HT1080 (cell line): ENCODE measurements around the gene MEGF11. TPM values are rescaled to one million over a fixed set of nuclear protein-coding genes. Genes with fewer than 3 reads are reported as not detected.
"Not testable (repeated sequence)": the region's sequence is repeated elsewhere in the genome, so short reads cannot be mapped to it uniquely, and the experiment has no call there.

ENCODE experiments used
- DNase-seq: peaks from one replicate; pipeline ENCODE4 v3.0.0-alpha.2; 2015; ENCODE audit warnings: low read depth
- total RNA-seq: library from RNA; depleted of rRNA; stranded (reverse); fragments of >200 nt; shearing (Covaris generic); gene quantifications from 2 replicates; pipeline ENCODE4 v1.2.3, GENCODE V29; 2014

The MEGF11 gene
- total RNA-seq, 1 experiment from 2014 or later, result 0.11 TPM

DNA sequence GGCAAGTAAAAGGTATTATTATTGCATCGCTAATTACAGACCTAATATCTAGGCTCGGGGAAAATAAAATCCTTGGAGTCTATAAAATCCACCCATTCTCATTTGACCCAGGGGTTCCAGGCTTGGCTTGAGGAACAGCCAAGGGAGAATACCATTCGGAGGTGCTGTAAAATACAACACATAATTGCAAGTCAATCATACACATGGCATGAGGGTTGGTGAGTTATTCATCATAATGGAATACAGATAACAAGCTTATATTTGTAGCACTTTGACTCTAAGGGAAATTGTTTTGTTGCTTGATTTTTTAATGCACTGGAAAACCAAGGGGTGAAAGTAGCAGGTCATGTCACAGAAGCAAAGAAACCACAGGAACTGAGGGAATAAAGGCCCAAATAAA is 23.0 kb upstream of the MEGF11 start:
- DNase-seq, result no peak

DNA sequence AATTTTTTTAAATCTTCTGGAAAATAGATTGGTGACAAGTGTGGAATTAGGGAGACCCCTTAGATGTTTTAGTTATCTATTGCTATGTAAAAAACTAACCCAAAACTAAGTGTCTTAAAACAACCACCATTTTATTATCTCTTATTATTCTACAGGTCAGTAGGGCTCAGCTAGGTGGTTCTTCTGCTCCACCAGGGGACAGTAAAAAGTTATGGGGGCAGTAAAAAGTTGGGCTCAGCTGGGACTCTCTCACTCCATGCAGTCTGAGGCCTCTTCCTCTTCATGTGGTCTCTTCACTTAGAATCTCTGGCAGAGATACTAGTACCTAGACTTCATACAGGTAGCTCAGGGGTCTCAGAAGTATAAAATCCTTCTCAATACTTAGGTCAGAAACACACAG is 21.8 kb upstream of the MEGF11 start:
- DNase-seq, result no peak

DNA sequence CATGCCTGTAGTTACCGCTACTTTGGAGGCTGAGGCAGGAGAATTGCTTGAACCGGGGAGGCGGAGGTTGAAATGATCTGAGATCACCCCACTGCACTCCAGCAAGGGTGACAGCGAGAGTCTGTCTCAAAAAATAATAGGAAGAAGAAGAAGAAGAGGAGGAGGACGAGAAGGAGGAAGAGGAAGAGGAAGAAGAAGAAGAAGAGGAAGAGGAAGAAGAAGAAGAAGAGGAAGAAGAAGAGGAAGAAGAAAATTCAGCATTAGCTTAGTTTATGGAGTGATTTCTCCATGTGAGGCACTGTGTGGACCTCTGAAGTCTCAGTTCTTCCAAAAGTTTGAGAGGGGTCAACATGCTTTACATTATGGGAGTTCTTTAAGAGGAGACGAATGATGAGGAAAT is 17.4 kb upstream of the MEGF11 start:
- no peak for DNase-seq

DNA sequence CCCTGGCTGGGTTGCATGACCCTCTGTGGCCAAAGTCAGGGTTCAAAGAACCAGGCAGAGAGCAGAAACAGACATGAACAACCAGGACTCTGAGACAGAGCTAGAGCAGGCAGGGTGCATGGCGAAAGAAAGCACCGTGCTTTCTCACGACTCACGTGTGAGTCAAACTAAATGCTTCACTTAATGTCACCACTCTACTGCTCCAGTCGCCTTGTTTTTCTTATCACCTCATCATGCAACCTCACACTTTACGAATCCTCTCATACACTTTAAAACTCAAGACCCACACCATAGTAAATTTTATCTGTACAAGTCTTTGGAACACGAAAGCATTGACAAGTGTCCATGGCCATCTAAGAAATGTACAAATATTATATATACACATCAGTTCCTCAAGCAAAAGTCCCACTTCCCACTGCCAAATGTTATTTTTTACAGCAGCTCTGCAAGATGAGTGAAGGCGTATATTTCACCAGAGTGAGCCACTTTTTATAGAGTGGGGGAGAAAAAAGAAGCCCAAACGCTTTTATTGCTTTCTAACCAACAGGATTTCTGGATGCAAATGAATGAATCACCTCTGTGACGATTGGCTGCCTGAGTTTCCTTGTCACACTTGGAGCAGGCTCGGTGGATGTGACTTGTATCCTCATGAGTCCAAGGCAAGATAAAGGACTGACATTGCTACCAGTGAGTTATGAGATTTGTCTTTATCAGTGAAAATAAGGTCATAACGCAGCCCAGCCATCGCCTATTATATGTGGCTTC is 16.0 kb upstream of the MEGF11 start:
- peak; percentile 72 for DNase-seq

DNA sequence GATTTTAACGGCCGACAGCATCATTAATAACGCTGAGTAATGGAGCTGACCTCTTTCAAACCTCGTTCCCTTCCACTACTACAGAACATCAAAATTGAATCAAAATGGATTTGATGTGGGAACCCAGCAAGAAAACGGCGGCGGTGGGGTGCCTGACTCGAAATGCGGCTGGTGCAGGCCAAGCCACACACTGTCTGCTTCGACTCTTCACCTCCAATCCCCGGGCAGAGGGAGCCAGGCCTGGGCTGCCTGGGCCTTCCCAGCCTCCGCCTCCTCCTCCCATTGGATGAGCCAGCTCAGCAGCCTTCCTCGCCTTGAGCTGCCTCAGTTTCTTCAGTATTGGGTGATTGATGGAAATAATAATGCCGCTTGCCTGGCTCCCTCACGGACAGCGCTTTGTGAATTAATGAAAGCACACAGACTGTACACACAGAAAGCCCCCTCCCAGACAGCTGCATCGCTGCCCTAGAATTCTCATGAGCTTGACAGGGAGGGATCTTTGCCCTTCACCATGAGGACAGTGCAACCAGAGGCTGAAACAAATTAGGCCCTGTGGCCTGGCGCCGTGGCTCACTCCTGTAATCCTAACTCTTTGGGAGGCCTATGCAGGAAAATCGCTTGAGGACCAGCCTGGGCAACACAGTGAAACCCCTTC is 11.4 kb upstream of the MEGF11 start:
- DNase-seq, result no peak

DNA sequence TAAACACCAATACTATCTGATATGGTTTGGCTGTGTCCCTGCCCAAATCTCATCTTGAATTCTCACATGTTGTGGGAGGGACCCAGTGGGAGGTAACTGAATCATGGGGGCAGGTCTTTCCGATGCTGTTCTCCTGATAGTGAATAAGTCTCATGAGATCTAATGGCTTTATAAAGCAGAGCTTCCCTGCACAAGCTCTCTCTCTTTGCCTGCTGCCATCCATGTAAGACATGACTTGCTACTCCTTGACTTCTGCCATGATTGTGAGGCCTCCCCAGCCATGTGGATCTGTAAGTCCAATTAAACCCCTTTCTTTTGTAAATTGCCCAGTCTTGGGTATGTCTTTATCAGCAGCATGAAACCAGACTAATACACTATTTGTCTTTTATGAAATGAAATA is 9.3 kb upstream of the MEGF11 start:
- DNase-seq, result not testable (repeated sequence)

DNA sequence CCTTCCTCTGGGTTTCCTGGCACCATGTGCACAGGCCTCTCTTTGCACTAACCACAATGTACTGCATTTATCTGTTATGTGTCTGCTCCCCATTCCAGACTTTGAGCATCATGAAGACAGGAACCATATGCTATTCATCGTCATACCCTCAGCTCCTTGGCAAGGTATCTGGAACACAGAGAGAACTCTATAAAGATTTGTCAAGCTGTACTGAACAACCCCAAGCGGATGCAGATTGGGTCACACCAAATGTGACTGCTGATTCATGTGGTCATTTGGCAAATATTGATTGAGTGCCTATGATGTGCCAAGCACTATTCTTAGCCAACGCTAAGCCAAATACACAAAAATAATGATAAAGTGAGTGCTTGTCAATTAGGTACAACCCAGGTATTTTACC is 7.5 kb upstream of the MEGF11 start:
- DNase-seq, result no peak

DNA sequence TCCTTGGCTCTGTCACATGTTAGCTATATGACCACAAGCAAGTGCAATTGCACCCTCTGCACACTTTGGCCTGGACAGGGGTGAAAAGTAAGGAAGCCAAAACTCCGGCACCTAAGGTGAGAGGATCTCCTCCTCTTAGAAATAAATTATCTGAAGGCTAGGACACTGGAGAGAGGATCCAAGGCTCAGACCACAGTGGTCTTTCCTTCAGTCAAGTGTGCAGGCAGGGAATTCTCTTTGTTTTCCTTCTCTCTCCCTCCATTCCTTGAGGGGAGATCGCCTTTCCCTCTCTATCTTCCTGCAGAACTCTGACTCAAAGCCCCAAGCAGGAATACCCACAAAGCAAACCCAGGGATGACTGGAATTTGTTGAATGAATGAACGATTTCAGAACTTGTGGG is 3.1 kb upstream of the MEGF11 start:
- DNase-seq, result no peak

DNA sequence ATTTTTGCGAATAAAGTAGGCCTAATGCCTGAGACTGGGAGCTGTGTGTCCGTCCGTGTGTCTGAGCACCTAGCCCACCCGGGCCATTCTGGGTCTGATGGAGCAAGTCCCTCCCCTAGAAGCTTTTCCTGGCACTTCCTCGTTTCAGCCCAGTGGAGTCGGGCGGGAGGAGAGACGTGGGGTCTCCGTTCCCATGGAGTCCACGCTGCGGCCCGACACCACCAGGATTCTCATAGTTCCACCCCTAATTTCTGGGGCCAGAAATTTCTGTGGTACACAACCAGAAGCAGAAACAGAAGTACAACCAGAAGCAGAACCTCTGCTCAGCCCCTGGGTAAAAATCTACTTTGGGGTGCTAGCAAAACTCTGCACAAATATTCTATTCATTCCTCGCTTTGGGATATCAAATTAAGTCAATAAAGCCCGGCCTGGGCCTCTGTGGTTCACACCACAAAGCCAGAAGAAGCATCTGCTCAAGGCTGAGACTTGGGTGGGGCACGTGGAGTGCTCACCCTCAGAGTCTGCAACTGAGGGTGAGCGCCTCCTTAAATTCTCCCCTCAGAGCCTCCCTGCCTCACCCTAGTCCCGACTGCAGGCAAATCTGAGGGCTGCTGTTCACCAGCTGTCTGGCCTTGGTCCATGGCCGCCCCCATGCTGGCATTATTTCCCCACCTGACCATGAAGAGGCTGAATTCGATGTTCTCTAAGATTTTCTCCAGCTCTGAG is 1.6 kb upstream of the MEGF11 start:
- no peak for DNase-seq

DNA sequence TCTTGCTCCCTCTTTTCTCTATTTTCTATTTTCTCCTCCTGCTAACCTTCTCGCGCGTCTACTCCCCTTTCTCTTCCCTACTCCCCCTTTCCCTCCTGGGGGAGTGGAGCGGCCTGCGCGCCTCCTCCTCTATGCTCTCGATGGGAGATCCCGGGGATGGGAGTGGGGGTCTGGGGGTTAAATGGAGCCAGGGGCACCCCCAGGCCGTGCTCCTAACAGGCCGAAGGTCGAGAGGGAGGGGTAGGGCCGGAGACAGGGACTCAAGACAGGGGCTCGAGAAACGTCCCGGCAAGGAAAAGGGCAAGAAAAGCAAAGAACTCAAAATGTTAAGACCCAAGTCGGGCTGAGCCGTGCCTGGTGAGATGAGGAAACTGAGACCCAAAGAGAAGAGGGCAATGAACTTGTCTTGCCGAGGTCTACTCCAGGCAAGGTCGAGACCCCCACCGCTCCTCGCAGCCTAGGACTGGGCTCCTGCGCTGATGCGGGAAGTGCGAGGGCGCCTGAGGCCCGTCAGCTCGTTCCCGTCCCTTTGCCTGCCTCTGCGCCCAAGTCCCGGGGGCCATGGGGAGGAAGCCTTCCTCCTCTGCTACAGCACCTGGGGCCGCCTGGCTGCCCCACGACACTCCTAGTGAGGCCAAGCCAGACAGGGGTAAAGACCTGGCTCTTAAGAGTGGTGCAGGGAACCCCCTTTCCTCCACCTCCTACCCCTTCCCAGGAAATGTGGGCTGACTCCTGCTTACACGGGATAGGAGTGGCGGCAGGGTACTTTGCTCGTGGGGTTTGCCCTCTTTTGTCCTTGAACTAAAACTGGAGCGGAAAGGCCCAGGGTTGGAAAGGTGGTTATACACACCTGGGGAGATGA is 770 bp upstream of the MEGF11 start:
- no peak for DNase-seq

DNA sequence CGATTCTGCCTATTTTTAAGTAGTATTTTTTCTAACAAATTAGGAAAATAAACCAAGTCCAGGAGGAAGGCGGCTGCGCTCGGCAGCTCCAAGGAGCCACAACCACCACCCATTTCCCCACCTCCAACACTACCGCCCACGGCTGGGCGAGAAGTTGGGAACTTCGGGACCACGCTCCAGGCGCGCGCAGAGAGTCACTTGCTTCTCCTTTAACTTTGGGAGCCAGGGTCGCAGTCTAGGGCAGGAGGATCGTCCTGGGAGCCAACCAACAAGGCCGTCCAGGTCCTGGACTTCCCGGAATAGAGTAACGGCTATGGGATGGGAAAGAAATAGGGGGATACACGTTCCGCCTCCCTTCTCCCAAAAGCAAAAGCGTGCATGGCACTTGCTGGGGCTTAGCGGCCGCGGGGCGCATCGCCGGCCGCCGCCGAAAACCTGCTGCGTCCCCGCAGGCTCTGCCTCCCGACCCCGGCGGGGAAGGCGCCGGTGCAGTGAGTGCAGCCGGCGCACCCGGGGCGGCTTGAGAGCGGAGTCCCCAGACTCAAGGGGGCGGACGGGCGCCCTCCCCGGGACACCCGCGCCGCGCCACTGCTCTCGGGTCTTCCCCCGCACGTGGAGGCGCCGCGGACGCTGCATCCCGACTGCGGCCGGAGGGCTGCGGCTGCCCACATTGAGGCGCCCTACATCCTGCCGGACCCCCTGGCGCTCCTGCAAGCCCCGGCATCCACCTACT is 699 bp downstream of the MEGF11 start:
- no peak for DNase-seq

DNA sequence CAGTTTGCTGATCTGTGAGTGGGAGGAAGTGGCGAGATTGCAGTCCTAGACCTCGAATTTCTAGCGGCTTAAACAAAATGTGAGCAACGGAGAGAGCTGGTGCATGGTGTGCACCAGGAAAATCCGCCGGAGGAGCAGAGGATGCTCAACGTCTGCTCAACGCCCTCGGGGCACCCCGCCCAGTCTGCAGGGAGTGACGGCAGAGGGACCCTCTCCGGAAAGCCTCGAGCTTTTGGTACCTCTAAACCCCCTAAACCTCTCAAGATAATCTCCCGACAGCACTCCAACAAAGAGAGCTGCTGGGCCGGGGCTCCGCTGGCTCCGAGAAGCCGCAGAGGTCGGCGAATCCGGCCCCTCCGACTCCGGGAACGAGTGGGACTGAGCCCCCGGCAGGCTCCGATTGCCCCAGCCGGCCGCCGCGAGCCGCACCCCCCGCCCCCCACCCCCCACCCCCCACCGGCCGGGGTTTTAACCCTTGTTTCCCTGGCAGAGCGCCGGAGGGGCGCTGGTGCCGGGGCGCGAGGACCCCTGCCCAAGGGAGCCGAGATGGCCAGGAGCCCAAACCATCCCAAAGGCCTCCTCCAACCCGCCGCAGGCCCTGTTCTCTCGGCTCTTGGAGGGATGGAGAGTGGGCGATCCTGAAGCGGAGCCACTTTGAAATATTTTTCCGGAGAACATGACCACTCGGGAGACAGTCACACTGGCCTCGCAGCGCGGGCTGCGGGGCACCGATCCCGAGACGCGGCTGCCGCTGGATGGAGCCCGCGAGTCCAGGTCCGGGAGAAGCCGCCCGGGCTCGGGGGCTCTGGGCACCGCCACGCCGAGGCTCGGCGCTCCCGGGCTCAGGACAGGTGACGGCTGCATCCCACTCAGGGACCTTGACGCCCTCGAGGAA is 1.5 kb downstream of the MEGF11 start:
- DNase-seq, result peak; percentile 26

DNA sequence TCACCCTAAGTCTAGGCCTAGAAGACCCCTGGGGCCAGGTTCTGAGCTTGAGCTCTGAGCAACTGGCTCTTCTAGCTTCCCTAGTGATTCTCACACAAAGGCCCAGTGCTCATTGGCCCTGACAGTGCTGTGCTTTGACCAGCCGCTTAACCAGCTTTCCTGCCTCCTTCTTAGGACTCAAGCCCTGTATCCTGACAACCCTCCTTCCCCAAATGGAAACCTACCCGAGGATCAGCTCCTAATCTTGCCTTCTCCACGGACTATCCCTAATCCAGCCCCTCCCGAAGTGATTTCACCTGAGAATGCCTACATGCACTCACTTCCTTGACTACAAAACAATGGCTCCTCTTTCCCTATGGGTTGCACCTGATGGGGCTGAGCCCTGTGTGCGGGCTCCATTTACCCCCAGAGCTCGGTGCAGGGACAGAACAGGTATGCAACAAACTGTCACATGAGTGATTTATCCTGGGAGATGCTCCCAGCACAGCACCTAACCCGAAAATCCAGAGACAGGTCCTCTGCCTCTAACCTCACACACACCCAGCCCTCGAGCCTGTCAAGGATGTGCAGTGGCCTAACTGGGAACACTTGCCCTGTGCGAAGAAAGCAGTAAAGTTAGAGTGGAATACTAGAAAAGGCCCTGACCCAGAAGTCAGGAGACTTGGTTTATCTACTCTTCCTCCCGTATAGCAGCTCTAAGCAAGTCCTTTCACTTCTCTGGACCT is 2.3 kb downstream of the MEGF11 start:
- DNase-seq, result no peak

DNA sequence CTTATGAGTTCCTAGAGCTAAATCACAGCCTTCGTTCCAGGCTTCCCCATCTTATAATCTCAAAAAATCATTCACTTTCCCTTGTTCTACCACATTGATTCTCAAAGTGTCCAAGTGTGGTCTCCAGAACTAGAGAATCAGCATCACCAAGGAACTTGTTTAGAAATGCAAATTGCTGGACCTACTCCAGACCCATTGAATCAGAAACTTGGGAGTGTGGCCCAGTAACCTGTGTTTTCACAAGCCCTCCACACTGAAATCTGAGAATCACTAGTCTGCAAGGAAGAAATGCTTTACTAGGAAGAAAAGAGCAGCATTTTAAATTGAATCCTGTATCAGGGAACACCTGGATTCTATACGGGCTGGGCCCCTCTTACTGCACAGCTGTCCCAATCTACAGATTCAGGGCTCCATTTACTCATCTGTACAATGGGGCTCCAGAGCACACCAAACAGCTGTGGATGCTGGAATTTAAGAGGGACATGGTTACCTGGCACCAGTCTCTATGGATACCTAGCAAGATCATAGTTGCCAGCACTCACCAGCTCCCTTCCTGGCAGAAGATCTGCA is 3.9 kb downstream of the MEGF11 start:
- DNase-seq, result no peak

DNA sequence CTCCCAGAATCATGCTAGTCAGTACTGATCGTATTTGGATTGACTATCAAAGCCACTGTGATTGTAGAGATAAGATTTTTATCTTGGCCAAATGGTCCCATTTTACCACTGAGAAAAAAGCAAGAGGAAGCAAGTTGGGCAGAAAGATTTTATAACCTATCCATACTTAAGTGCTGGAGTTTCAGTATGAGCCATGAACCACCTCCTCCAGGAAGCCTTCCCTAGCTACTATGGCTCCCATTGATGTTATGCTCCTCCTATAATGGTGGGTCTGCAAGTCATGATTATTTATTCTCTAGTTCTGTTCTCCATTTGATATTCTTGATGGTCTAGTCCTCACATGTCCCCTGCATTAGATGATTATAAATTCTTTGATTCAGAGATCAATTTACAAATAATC is 6.6 kb downstream of the MEGF11 start:
- DNase-seq, result no peak

DNA sequence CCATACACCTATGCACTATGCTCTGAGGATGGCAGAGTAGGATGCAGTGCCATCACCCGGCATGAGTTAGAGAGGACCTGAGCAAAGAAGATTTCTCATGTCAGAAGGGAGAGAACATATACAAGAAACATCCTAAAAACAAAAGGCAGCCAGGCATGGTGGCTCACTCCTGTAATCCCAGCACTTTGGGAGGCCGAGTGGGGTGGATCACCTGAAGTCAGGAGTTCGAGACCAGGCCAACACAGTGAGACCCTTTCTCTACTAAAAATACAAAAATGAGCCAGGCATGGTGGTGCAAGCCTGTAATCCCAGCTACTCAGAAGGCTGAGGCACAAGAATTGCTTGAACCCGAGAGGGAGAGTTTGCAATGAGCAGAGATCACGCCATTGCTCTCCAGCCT is 7.7 kb downstream of the MEGF11 start:
- not testable (repeated sequence) for DNase-seq

DNA sequence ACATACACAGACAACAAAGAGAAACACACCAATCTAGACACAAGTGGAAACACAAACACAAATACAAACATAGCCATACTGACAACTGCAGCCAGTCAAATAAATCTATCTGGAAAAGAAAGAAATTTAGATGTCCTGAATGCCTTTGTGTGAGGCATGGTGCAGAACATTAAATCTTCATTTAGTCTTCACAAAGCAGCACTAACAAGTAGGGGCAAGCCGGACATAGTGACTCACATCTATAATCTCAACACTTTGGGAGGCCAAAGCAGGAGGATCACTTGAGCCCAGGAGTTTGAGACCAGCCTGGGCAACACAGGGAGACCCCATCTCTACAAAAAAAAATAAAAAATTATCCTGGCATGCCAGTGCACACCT is 11.7 kb downstream of the MEGF11 start:
- DNase-seq, result no peak

DNA sequence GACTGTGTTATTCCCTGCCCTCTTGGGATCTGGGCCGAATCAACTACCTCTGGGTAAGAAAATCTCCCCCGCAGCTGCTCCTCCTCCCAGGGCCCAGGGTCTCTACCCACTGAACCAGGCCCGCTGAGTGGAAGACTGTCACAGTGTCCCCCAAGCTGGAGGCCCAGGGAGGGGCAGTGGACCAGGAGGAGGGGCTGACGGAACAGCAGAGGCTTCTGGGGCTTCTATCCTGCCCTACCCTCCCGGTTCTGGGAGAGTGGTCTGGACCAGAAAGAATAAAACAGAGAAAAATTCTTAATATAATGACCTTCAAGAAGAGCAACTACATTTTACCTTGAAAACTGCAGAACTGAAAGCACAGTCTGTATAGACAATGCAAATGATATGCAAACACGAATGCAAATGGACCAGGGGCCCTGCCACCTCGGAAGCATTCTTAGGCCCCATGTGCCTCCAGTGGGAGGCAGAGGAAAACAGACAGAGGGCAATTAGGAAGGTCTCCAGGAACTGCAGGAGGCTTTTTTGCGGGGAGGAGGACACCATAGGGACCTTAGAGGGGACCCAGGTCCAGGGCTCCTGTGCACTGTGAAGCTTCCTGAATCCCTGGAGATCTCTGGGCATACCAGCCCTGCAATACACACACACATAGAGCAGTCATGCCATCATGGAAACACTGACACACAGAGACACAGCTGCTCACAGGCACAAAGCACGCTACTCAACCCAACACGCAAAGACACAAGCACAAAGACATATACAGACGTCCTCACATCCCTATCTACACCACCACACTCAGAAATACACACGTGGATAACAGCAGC is 12.3 kb downstream of the MEGF11 start:
- DNase-seq, result no peak
